BE2C (cell line): ENCODE results near the gene PRKAG1.

Experiments
- DNase-seq: peaks from one replicate; pipeline ENCODE4 v3.0.0-alpha.2; 2020
- H3K27me3 ChIP-seq: fragments of 250-450 bp; sonication (Bioruptor Pico); 2 replicates; pipeline ENCODE4 v1.5.1; 2020; ENCODE audit warnings: mild to moderate bottlenecking
- H3K36me3 ChIP-seq: fragments of 250-450 bp; sonication (Bioruptor Pico); 2 replicates; pipeline ENCODE4 v1.5.1; 2020; ENCODE audit warnings: mild to moderate bottlenecking
- H3K4me1 ChIP-seq: fragments of 250-450 bp; sonication (Bioruptor Pico); 2 replicates; pipeline ENCODE4 v1.5.1; 2020
- H3K4me3 ChIP-seq: 2 replicates; pipeline ENCODE4 v1.5.1; 2011; ENCODE audit warnings: low read depth, low read length
- H3K9me3 ChIP-seq: fragments of 250-450 bp; sonication (Bioruptor Pico); 2 replicates; pipeline ENCODE4 v1.5.1; 2020
- TF ChIP-seq, protein P1 (sequence below): IDR thresholded peaks from 2 replicates; pipeline ENCODE4 v1.5.1; 2012; ENCODE audit warnings: mild to moderate bottlenecking, low read depth, low read length

Gene PRKAG1

GRCh38 chr12:49013428-49013827 lies 5.1 kb downstream of the PRKAG1 start:
- TF ChIP-seq, protein P1, sequence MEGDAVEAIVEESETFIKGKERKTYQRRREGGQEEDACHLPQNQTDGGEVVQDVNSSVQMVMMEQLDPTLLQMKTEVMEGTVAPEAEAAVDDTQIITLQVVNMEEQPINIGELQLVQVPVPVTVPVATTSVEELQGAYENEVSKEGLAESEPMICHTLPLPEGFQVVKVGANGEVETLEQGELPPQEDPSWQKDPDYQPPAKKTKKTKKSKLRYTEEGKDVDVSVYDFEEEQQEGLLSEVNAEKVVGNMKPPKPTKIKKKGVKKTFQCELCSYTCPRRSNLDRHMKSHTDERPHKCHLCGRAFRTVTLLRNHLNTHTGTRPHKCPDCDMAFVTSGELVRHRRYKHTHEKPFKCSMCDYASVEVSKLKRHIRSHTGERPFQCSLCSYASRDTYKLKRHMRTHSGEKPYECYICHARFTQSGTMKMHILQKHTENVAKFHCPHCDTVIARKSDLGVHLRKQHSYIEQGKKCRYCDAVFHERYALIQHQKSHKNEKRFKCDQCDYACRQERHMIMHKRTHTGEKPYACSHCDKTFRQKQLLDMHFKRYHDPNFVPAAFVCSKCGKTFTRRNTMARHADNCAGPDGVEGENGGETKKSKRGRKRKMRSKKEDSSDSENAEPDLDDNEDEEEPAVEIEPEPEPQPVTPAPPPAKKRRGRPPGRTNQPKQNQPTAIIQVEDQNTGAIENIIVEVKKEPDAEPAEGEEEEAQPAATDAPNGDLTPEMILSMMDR, result no peak
- H3K9me3 ChIP-seq, result no peaks in the 10 kb centered on the region
- no peaks in the 10 kb centered on the region for H3K4me1 ChIP-seq
- peaks cover 5% of the 10 kb centered on the region for H3K36me3 ChIP-seq
- no peaks in the 10 kb centered on the region for H3K27me3 ChIP-seq
- no peak for DNase-seq
- H3K4me3 ChIP-seq, result no peak overlapping the region

- Histone ChIP-seq H3K4me3 (no peak overlapping the region), H3K27me3 (no peaks in the 10 kb centered on the region), H3K4me1 (no peaks in the 10 kb centered on the region), H3K36me3 (peaks cover 6% of the 10 kb centered on the region), H3K9me3 (no peaks in the 10 kb centered on the region)
- no peak for DNase-seq
- TF ChIP-seq, protein P1, result no peak
These were observed 5.8 kb downstream of the PRKAG1 start for GRCh38 chr12:49012739-49013138.

GRCh38 chr12:49010092-49010668 lies 8.4 kb downstream of the PRKAG1 start:
- peaks cover 6% of the 10 kb centered on the region for H3K36me3 ChIP-seq
- no peak for DNase-seq
- TF ChIP-seq, protein P1, result no peak

GRCh38 chr12:49008943-49009342 lies 9.6 kb downstream of the PRKAG1 start:
- no peaks in the 10 kb centered on the region for H3K27me3 ChIP-seq
- TF ChIP-seq, protein P1, result no peak
- peaks cover 14% of the 10 kb centered on the region for H3K36me3 ChIP-seq
- no peaks in the 10 kb centered on the region for H3K4me1 ChIP-seq
- no peak for DNase-seq
- H3K9me3 ChIP-seq, result no peaks in the 10 kb centered on the region
- H3K4me3 ChIP-seq, result no peak overlapping the region

More at GRCh38 chr12:49010092-49010668, 8.4 kb downstream of the PRKAG1 start:
- no peaks in the 10 kb centered on the region for H3K27me3 ChIP-seq
- H3K4me3 ChIP-seq, result no peak overlapping the region
- H3K9me3 ChIP-seq, result no peaks in the 10 kb centered on the region
- H3K4me1 ChIP-seq, result no peaks in the 10 kb centered on the region

DNA sequence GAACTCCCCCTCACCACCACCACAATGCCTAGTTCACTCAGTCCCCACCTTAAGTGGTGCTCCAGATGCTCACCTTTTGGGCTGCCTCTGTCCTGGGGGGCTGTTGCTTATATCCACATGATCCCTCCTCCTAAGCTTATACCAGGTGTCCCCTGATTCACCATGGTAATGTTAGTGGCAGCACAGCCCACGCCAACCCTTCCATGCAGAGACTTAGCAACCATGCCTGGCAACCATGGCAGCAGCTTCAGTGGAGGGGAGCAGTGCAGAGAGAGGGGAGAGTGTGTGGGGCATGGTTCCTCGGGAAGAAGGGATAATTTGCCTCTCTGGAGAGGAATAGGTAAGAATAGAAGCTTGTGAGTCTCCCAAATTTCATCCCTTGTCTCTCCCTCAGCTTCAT lies 18.2 kb downstream of the PRKAG1 start:
- H3K4me3 ChIP-seq, result peak overlapping the region; percentile 89
- H3K36me3 ChIP-seq, result peaks cover 8% of the 10 kb centered on the region; the same call in 1 of the 2 replicates
- no peak for DNase-seq
- TF ChIP-seq, protein P1, result no peak
- no peaks in the 10 kb centered on the region for H3K27me3 ChIP-seq
- H3K9me3 ChIP-seq, result no peaks in the 10 kb centered on the region
- no peaks in the 10 kb centered on the region for H3K4me1 ChIP-seq

DNA sequence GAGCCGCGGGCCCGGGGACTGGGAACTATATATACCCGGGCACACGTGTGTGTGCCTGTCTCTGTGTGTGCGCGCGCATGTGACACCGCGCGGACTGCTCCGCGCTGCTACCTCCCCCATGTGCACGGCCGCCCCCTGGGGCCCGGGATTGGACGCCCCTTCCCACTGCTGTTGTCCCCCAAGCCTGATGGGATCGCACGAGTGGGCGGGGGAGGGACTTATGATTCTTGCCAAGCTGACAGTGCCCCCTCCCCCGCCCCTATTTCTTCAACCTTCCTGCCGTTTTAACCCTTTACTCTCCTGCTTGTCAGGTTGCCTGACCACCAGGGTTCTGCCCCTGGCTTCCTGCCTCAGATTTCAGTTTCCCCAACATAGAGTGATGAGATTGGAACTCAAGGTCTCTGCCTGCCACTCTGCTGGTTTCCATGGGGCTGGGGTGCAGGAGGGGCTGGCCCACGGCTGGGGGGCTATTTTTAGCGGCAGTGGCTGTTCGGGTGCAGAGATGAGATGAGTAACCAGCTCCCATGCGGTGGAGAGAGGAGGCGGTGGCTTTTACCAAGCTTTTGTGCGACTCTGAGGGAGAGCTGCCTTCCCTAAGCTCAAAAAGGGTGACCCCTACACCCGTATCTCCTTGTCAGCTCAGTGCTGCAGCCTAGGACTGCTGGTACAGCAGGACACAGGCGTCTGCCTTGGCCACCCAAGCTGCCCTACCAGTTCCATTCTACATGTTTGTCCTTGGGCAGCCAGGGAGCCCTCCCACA lies 19.0 kb downstream of the PRKAG1 start, which contains the start of gene DDN:
Gene DDN (minus strand): TSS at position 5 of the 761 bp plus-strand sequence. CDS start 88 bp downstream, outside the sequence.
- peak; percentile 95 for DNase-seq
- Histone ChIP-seq H3K36me3 (peaks cover 2% of the 10 kb centered on the region; the same call in 1 of the 2 replicates), H3K27me3 (no peaks in the 10 kb centered on the region), H3K4me3 (peak within 1 kb of the TSS; percentile 89), H3K4me1 (no peaks in the 10 kb centered on the region), H3K9me3 (no peaks in the 10 kb centered on the region)
- TF ChIP-seq, protein P1, result peak; percentile 5; the same call in 1 of the 2 replicates
